CD4-positive, alpha-beta T cell (primary cell): ENCODE data around the gene CXXC5. TPM values are rescaled to one million over a fixed set of nuclear protein-coding genes. Genes with fewer than 3 reads are reported as not detected.

Experiments
- ATAC-seq: fragments of 200-7000 bp; cut with Tn5 transposase; one replicate; pipeline ENCODE4 v1.10.0; 2022; ENCODE audit warnings: mild to moderate bottlenecking; ENCODE audit not compliant: poor library complexity
- CTCF ChIA-PET: fragments of 350-600 bp; sonication (Branson Sonifier 250); formaldehyde crosslinking; loops from one replicate; lab custom pipeline; 2021; ENCODE audit warnings: antibody characterized with exemption, inconsistent platforms; lab: Charles Lee
- POLR2A ChIA-PET: fragments of 350-600 bp; sonication (Branson Sonifier 250); formaldehyde crosslinking; loops from one replicate; lab custom pipeline; 2021; ENCODE audit warnings: antibody characterized with exemption, inconsistent platforms; lab: Charles Lee
- DNase-seq, 14 experiments: peaks; one replicate each; pipeline ENCODE4 v3.0.0-alpha.2; 2013 to 2020; ENCODE audit warnings: mixed read lengths in 2 of 14
- H3K27ac ChIP-seq, 2 donors: one replicate each; pipeline versions ENCODE4 v1.5.1 to v1.7.0; 2013; ENCODE audit warnings: low read length in 2 of 2, low read depth in 1 of 2, mild to moderate bottlenecking in 1 of 2
- H3K27me3 ChIP-seq, 2 experiments: 1 replicate in 1 of 2; 2 replicates in 1 of 2; pipeline versions ENCODE4 v1.6.1 to v1.7.0; 2013; ENCODE audit warnings: low read length in 2 of 2, control low read depth in 1 of 2, mild to moderate bottlenecking in 1 of 2, moderate library complexity in 1 of 2; ENCODE audit not compliant: insufficient read depth in 2 of 2, control insufficient read depth in 1 of 2
- H3K36me3 ChIP-seq: one replicate; pipeline ENCODE4 v1.6.1; 2013; ENCODE audit warnings: low read length, control low read depth; ENCODE audit not compliant: insufficient read depth
- H3K4me1 ChIP-seq: one replicate; pipeline ENCODE4 v1.6.1; 2013; ENCODE audit warnings: low read length, control low read depth; ENCODE audit not compliant: insufficient read depth
- H3K4me3 ChIP-seq: one replicate; pipeline ENCODE4 v1.5.1; 2013; ENCODE audit warnings: mild to moderate bottlenecking, low read length, moderate library complexity
- H3K9me3 ChIP-seq, 2 experiments: 1 replicate in 1 of 2; 2 replicates in 1 of 2; pipeline versions ENCODE4 v1.6.1 to v1.7.0; 2013; ENCODE audit warnings: low read length in 2 of 2, mild to moderate bottlenecking in 2 of 2, control low read depth in 1 of 2, moderate library complexity in 1 of 2; ENCODE audit not compliant: control insufficient read depth in 1 of 2, insufficient read depth in 1 of 2
- H3K27ac Mint-ChIP-seq: one replicate; pipeline ENCODE4 v1.8.0; 2020; ENCODE audit warnings: mixed read lengths
- H3K27me3 Mint-ChIP-seq: one replicate; pipeline ENCODE4 v1.8.0; 2021; ENCODE audit warnings: mixed read lengths
- H3K36me3 Mint-ChIP-seq: one replicate; pipeline ENCODE4 v1.8.0; 2021; ENCODE audit warnings: low read depth, mixed read lengths
- H3K4me1 Mint-ChIP-seq: one replicate; pipeline ENCODE4 v1.8.0; 2021; ENCODE audit warnings: low read depth, mixed read lengths
- H3K4me3 Mint-ChIP-seq: one replicate; pipeline ENCODE4 v1.8.0; 2020; ENCODE audit warnings: mild to moderate bottlenecking, mixed read lengths
- H3K9me3 Mint-ChIP-seq: one replicate; pipeline ENCODE4 v1.8.0; 2020; ENCODE audit warnings: mixed read lengths
- intact Hi-C, 2 experiments: fragments of 100-400 bp; cut with DNase I in 1 of 2; cut with micrococcal nuclease in 1 of 2; formaldehyde crosslinking; loops; one replicate each; pipeline versions ENCODE4 v1.15.1 to v1.9.0; 2023 to 2025; cut with DNase I, micrococcal nuclease
- total RNA-seq, 174 experiments: library from RNA in 2 of 174; stranded (reverse) in 2 of 174; gene quantifications; one replicate each; pipeline ENCODE4 v1.2.3 and lab custom pipeline; 2021 to 2026
- TF ChIP-seq, protein P1 (sequence below): fragments of 200-600 bp; IDR thresholded peaks from one replicate; pipeline ENCODE4 v1.8.0; 2022; ENCODE audit warnings: antibody characterized with exemption, mild to moderate bottlenecking

The CXXC5 gene
- total RNA-seq, 2 experiments from 2014 or later: 1.9 to 2.7 TPM

DNA sequence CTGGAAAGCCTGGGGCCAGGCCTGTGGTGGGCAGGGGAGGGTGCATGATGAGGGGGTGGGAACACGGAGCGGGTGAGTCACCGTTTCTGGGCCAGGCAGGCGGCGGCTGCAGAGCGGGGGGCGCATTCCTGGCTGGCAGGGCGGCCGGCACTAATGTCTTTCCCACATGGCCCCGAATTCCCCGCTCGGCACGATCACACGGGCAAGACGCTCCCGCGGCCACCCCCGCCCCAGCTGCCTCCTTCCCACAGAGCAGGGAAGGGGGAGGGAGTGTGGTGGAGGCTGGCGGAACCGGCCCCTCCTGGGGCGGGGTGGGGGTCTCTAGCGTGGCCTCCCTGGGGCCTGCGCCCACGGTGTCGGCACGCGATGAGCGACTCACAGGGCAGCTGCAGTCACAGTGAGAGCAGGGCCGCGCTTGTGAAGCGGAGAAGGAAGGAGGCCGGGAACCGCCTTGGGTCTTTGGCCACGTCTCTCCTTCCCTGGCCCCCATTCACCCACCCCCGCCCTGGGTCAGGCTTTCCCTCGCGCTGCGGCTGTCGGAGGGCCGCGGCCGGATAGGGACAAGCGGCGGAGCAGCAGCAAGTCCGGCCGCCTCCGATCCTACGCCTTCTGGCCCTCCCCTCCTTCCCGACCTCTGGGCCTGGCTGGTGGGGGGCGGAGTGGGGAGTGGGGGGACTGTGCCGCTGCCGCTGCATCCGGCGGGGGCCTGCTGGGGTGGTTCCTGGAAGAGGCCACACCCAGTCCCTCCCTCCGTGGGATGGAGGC lies 48.9 kb downstream of the CXXC5 start:
- peaks cover 26% of the 10 kb centered on the region for H3K4me1 ChIP-seq
- no peak overlapping the region for H3K27ac ChIP-seq
- POLR2A ChIA-PET: interaction anchor here (1.2 kb wide), 1 partner anchor 13 kb away, joined by 3 read pairs; no protein-coding TSS in a partner anchor
- peak in 5 of 14 experiments; percentile 5 to 49 (median 37) for DNase-seq
- peak overlapping the region; percentile 83 for H3K4me3 Mint-ChIP-seq
- peaks cover 36% of the 10 kb centered on the region for H3K4me1 Mint-ChIP-seq
- TF ChIP-seq, protein P1, sequence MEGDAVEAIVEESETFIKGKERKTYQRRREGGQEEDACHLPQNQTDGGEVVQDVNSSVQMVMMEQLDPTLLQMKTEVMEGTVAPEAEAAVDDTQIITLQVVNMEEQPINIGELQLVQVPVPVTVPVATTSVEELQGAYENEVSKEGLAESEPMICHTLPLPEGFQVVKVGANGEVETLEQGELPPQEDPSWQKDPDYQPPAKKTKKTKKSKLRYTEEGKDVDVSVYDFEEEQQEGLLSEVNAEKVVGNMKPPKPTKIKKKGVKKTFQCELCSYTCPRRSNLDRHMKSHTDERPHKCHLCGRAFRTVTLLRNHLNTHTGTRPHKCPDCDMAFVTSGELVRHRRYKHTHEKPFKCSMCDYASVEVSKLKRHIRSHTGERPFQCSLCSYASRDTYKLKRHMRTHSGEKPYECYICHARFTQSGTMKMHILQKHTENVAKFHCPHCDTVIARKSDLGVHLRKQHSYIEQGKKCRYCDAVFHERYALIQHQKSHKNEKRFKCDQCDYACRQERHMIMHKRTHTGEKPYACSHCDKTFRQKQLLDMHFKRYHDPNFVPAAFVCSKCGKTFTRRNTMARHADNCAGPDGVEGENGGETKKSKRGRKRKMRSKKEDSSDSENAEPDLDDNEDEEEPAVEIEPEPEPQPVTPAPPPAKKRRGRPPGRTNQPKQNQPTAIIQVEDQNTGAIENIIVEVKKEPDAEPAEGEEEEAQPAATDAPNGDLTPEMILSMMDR: no peak
- H3K9me3 Mint-ChIP-seq: no peaks in the 10 kb centered on the region
- H3K9me3 ChIP-seq: peaks cover 0 to 8% of the 10 kb centered on the region in 2 experiments
- no peaks in the 10 kb centered on the region for H3K36me3 Mint-ChIP-seq
- ATAC-seq: peak; percentile 62
- CTCF ChIA-PET: no interaction called here
- intact Hi-C loops: loop anchor here in 1 of 2 experiments (10.0 kb wide), 1 partner anchor 182 kb away; no protein-coding TSS in a partner anchor
- no peaks in the 10 kb centered on the region for H3K36me3 ChIP-seq
- H3K27ac Mint-ChIP-seq: no peak overlapping the region
- peaks cover 21 to 26% of the 10 kb centered on the region in 2 experiments for H3K27me3 ChIP-seq
- H3K27me3 Mint-ChIP-seq: peaks cover 42% of the 10 kb centered on the region
- H3K4me3 ChIP-seq: peak overlapping the region; percentile 43

DNA sequence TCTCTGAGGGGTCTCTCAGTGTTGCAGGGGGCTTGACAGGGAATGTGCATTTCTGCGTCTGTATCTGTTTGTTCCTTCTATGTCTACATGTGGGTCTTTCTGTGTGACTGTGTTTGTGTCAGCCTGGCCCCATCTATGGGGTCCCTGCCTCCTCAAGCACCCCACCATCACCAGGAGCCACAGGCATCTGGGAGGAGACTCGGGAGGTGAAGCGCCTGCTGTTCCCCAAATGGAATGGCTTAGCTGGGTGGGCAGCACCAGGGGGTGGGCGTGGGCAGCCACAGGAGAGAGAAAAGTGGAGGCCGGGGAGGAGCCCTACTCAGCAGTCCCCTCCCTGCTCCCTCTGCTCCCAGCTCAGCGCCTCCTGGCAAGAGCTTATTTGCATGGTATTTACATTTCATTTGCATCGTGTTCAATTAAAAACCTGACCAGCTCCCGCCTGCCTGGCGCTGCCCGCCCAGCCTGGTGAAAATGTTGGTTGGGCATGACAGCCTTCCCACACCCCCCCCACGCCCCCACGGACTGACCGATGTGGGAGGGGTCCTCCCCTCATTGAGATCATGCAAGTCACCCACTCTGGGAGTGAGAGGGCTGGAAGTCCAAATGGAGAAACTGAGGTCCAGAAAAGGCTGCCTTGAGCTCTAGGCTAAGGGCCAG lies 50.5 kb downstream of the CXXC5 start:
- intact Hi-C loops: loop anchor here in 1 of 2 experiments (10.0 kb wide), 1 partner anchor 184 kb away; no protein-coding TSS in a partner anchor
- H3K36me3 Mint-ChIP-seq: no peaks in the 10 kb centered on the region
- H3K27me3 Mint-ChIP-seq: peaks cover 50% of the 10 kb centered on the region
- ATAC-seq (no peak), DNase-seq (no peak)
- POLR2A ChIA-PET: interaction anchor here (1.1 to 1.3 kb wide), 2 partner anchors 9 to 12 kb away, joined by 3 to 6 read pairs; no protein-coding TSS in a partner anchor
- Histone ChIP-seq H3K4me1 (peaks cover 26% of the 10 kb centered on the region), H3K36me3 (no peaks in the 10 kb centered on the region), H3K4me3 (no peak overlapping the region), H3K27me3 (peaks cover 21 to 26% of the 10 kb centered on the region in 2 experiments), H3K27ac (no peak overlapping the region), H3K9me3 (peaks cover 0 to 8% of the 10 kb centered on the region in 2 experiments)
- no peaks in the 10 kb centered on the region for H3K9me3 Mint-ChIP-seq
- H3K4me1 Mint-ChIP-seq: peaks cover 44% of the 10 kb centered on the region
- CTCF ChIA-PET: no interaction called here
- no peak overlapping the region for H3K27ac Mint-ChIP-seq
- TF ChIP-seq, protein P1: no peak
- H3K4me3 Mint-ChIP-seq: peak overlapping the region; percentile 54

DNA sequence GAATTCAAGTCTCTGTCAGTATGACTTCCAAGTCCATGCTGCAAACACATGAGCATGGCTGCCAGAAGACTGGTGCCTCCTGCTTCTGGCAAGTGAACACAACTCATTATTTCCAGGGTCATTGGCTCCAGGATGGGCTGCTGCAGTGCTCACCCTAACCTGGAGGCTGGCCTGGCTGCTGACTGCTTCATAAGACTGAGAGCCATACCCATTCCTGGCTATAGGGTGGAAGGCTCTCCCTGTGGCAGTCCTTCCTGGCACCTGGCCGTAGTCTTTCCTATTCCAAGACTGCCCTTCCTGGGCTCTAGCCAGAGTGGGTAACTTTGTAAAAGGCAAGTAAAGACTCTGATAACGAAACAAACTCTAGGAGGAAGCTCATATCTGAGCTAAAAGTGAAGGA lies 51.2 kb downstream of the CXXC5 start:
- TF ChIP-seq, protein P1: no peak
- ATAC-seq (no peak), DNase-seq (no peak)
- Mint-ChIP-seq H3K4me1 (peaks cover 44% of the 10 kb centered on the region), H3K27me3 (peaks cover 50% of the 10 kb centered on the region), H3K4me3 (no peak overlapping the region), H3K9me3 (no peaks in the 10 kb centered on the region), H3K36me3 (no peaks in the 10 kb centered on the region), H3K27ac (no peak overlapping the region)
- ChIA-PET CTCF (no interaction called here), POLR2A (interaction anchor here (1.1 to 1.3 kb wide), 2 partner anchors 8 to 11 kb away, joined by 3 to 6 read pairs; no protein-coding TSS in a partner anchor)
- intact Hi-C loops: loop anchor here in 1 of 2 experiments (10.0 kb wide), 1 partner anchor 185 kb away; no protein-coding TSS in a partner anchor
- Histone ChIP-seq H3K4me1 (peaks cover 26% of the 10 kb centered on the region), H3K27ac (no peak overlapping the region), H3K4me3 (no peak overlapping the region), H3K9me3 (peaks cover 0 to 8% of the 10 kb centered on the region in 2 experiments), H3K27me3 (peaks cover 21 to 26% of the 10 kb centered on the region in 2 experiments), H3K36me3 (no peaks in the 10 kb centered on the region)
